A673 (cell line): ENCODE results near the gene JCHAIN. TPM values are rescaled to one million over a fixed set of nuclear protein-coding genes. Genes with fewer than 3 reads are reported as not detected.
"Not testable (repeated sequence)": the region's sequence is repeated elsewhere in the genome, so short reads cannot be mapped to it uniquely, and the experiment has no call there.

Source experiments
- BruUV-seq: library from RNA; stranded (reverse); fragments of 400-500 nt; replicated peaks from 2 replicates; lab custom pipeline; 2021; lab: Mats Ljungman, UMichigan
- CTCF ChIA-PET: fragments of 300-600 bp; sonication (Branson Sonifier 250); formaldehyde crosslinking; loops from one replicate; lab custom pipeline; 2022; ENCODE audit warnings: antibody characterized with exemption; lab: Charles Lee
- POLR2A ChIA-PET: fragments of 300-600 bp; sonication (Branson Sonifier 250); formaldehyde crosslinking; loops from one replicate; lab custom pipeline; 2022; ENCODE audit warnings: antibody characterized with exemption; ENCODE audit not compliant: low non-redundant PET; lab: Charles Lee
- DNase-seq: peaks from one replicate; pipeline ENCODE4 v3.0.0-alpha.2; 2015; ENCODE audit warnings: low spot score
- H3K27ac ChIP-seq: fragments of 200-600 bp; sonication (generic); 2 replicates; pipeline ENCODE4 v1.5.1; 2016; ENCODE audit warnings: mixed run types, low read depth, mild to moderate bottlenecking, mixed read lengths, antibody characterized with exemption, low read length; ENCODE audit not compliant: poor library complexity, severe bottlenecking
- H3K27me3 ChIP-seq: fragments of 200-600 bp; sonication (generic); replicated peaks from 2 replicates; pipeline ENCODE4 v1.6.1; 2017; ENCODE audit warnings: mixed run types, low read depth, mild to moderate bottlenecking, mixed read lengths, antibody characterized with exemption, low read length; ENCODE audit not compliant: insufficient read depth, poor library complexity
- H3K36me3 ChIP-seq: fragments of 200-600 bp; sonication (generic); 2 replicates; pipeline ENCODE4 v1.6.1; 2016; ENCODE audit warnings: mixed run types, mild to moderate bottlenecking, mixed read lengths, antibody characterized with exemption, low read length; ENCODE audit not compliant: insufficient read depth, poor library complexity, severe bottlenecking
- H3K4me1 ChIP-seq: fragments of 200-600 bp; sonication (generic); 2 replicates; pipeline ENCODE4 v1.6.1; 2017; ENCODE audit warnings: mixed run types, mild to moderate bottlenecking, mixed read lengths, antibody characterized with exemption, low read length; ENCODE audit not compliant: insufficient read depth, poor library complexity, severe bottlenecking
- H3K4me3 ChIP-seq: fragments of 200-600 bp; sonication (generic); 2 replicates; pipeline ENCODE4 v1.5.1; 2016; ENCODE audit warnings: low read depth, mixed run types, mild to moderate bottlenecking, mixed read lengths, low read length; ENCODE audit not compliant: poor library complexity, severe bottlenecking
- H3K9me3 ChIP-seq: fragments of 200-600 bp; sonication (generic); 2 replicates; pipeline ENCODE4 v1.6.1; 2016; ENCODE audit warnings: mixed run types, low read depth, mild to moderate bottlenecking, mixed read lengths, antibody characterized with exemption, low read length; ENCODE audit not compliant: poor library complexity, severe bottlenecking
- CTCF ChIP-seq: fragments of 300-800, 200-600 bp; sonication (generic); conservative IDR thresholded peaks from 2 replicates; pipeline ENCODE4 v1.5.1; 2017; ENCODE audit warnings: low read depth, mild to moderate bottlenecking, antibody characterized with exemption, low read length, moderate library complexity, mixed read lengths
- EZH2 ChIP-seq: fragments of 200-600 bp; sonication (generic); IDR thresholded peaks from 2 replicates; pipeline ENCODE4 v1.6.1; 2017; ENCODE audit warnings: borderline replicate concordance, low read depth, mild to moderate bottlenecking, mixed read lengths, antibody characterized with exemption, low read length; ENCODE audit not compliant: poor library complexity, severe bottlenecking
- intact Hi-C: fragments of 100-400 bp; cut with micrococcal nuclease; formaldehyde crosslinking; loops from one replicate; pipeline ENCODE4 v1.10.0; 2022; ENCODE audit not compliant: unreplicated experiment
- total RNA-seq: library from RNA; stranded (reverse); gene quantifications from 2 replicates; pipeline ENCODE4 v1.2.3, GENCODE V29; 2021

JCHAIN gene
- total RNA-seq, 1 experiment from 2014 or later, result not detected

GRCh38 chr4:70704215-70704930, 38.1 kb upstream of the JCHAIN start:
- H3K4me1 ChIP-seq, result no peaks in the 10 kb centered on the region
- TF ChIP-seq EZH2 (no peak), CTCF (peak; percentile 35; the same call in 1 of the 2 replicates)
- peak overlapping the region; percentile 68 for H3K4me3 ChIP-seq
- ChIA-PET POLR2A (interaction anchor here (0.6 to 0.7 kb wide), 2 partner anchors 485 to 784 kb away, joined by 3 to 7 read pairs; no protein-coding TSS in a partner anchor), CTCF (interaction anchor here (1.2 kb wide), 1 partner anchor 14 kb away, joined by 3 read pairs; no protein-coding TSS in a partner anchor)
- H3K27ac ChIP-seq, result peak overlapping the region; percentile 80
- no peaks in the 10 kb centered on the region for H3K36me3 ChIP-seq
- DNase-seq, result peak; percentile 75
- H3K27me3 ChIP-seq, result no peaks in the 10 kb centered on the region
- intact Hi-C loops, result loop anchor here (10.0 kb wide), 1 partner anchor 130 kb away; the partner anchor contains the start of gene GRSF1
- H3K9me3 ChIP-seq, result no peaks in the 10 kb centered on the region
- no TSS peak for BruUV-seq

DNA sequence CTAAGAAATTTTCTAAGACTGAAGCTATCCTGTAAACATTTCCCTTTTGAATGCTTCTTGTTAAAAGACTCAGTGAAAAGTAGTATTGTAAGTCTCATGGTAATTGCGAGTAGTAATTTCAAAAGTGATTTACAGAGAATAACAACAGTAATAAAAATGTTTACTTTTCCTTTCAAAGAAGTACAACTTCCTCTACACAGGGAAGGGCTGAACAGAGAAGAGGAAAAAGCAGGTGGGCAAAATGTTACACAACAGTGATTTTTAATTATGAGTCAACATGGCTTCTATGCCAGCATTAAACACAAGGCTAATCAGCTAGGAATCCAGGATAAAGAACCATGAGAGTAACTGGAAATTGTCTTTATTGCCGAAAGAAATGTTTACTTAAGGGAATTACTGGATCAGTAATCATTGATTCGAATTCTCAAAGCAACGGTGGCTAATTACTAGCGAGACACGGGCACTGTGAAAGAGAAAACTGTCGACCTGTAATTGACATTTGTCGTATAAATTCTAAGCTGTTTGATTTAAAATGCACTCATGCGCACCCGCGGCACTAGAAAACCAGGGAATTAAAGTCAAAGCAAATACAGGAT, 37.4 kb upstream of the JCHAIN start:
- no peaks in the 10 kb centered on the region for H3K36me3 ChIP-seq
- CTCF ChIA-PET, result no interaction called here
- H3K4me3 ChIP-seq, result peak overlapping the region; percentile 68
- H3K27ac ChIP-seq, result peak overlapping the region; percentile 80
- no peaks in the 10 kb centered on the region for H3K9me3 ChIP-seq
- H3K4me1 ChIP-seq, result no peaks in the 10 kb centered on the region
- TSS peak; percentile 92 for BruUV-seq
- no peak for DNase-seq
- POLR2A ChIA-PET, result interaction anchor here (0.6 to 0.7 kb wide), 2 partner anchors 485 to 785 kb away, joined by 3 to 7 read pairs; no protein-coding TSS in a partner anchor
- H3K27me3 ChIP-seq, result no peaks in the 10 kb centered on the region
- intact Hi-C loops, result loop anchor here (10.0 kb wide), 1 partner anchor 131 kb away; the partner anchor contains the start of gene GRSF1
- TF ChIP-seq CTCF (no peak), EZH2 (no peak)

GRCh38 chr4:70702592-70702991, 36.3 kb upstream of the JCHAIN start:
- intact Hi-C loops, result loop anchor here (10.0 kb wide), 1 partner anchor 132 kb away; the partner anchor contains the start of gene GRSF1
- BruUV-seq, POLR2A ChIA-PET, H3K27ac ChIP-seq, DNase-seq, H3K4me3 ChIP-seq, H3K4me1 ChIP-seq, H3K36me3 ChIP-seq, H3K27me3 ChIP-seq, H3K9me3 ChIP-seq, CTCF ChIA-PET: not testable (repeated sequence)
